Endometrial microvascular endothelial cells (primary cell): Measurements from ENCODE around the gene MTRF1. TPM values are rescaled to one million over a fixed set of nuclear protein-coding genes. Genes with fewer than 3 reads are reported as not detected.
"Not testable (repeated sequence)": the region's sequence is repeated elsewhere in the genome, so short reads cannot be mapped to it uniquely, and the experiment has no call there.

Source experiments
- in situ Hi-C: cut with HindIII; loops from 2 replicates; pipeline ENCODE4 v1.10.0; 2017; ENCODE audit warnings: low sequenced_read_pairs, low pct_unique_long_range_greater_than_20kb; ENCODE audit errors: inconsistent ontology term
- total RNA-seq: library from RNA; depleted of rRNA; stranded (reverse); fragments of >200 nt; gene quantifications from one replicate; pipeline ENCODE4 v1.2.3, GENCODE V29; 2015; ENCODE audit errors: inconsistent ontology term

Gene MTRF1
- total RNA-seq, 1 donor from 2014 or later: 10.7 TPM

DNA sequence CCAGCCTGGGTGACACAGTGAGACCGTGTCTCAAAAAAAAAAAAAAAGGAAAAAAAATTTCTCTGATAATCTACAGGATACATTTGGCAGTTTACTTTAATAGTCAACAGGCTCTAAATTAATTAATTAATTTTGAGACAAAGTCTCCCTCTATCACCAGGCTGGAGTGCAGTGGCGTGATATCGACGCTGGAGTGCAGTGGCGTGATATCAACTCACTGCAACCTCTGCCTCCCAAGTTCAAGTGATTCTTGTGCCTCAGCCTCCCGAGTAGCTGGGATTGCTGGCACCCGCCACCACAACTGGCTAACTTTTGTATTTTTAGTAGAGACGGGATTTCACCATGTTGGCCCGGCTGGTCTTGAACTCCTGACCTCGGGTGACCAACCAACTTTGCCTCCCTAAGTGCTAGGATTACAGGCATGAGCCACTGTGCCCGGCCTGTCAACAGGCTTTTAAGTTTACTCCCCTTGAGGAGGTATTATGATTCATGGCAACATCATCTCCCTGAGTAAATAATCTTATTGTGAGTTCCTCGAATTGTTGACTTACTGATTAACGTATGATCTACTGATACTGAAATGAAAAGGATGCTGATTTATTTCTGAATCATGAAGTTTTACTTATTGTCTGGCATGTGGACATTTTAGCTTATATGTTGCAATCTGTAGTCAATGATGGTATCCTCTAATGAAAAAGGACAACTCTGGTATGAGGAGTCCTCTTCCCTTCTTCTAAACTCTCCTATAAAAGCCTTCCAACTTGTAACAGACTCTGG, 21.3 kb upstream of the MTRF1 start:
- in situ Hi-C loops: no loop called here

GRCh38 chr13:41282129-41282571, 18.8 kb upstream of the MTRF1 start:
- in situ Hi-C loops: no loop called here

DNA sequence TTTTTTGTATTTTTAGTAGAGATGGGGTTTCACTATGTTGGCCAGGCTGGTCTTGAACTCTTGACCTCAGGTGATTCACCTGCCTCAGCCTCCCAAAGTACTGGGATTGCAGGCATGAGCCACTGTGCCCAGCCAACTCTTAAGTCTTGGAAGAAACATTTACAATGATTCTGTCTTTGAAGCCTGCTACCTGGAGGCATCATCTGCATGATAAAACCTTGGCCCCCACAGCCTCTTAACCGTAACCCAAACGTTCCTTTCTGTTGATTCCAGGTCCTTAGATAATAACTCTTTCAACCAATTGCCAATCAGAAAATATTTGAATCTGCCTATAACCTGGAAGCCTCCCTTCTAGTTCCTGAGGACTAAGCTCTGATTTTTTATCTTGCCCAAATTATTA, 15.8 kb upstream of the MTRF1 start:
- in situ Hi-C loops: not testable (repeated sequence)

- in situ Hi-C loops: no loop called here
These were observed 13.4 kb upstream of the MTRF1 start for GRCh38 chr13:41276824-41277223.

GRCh38 chr13:41274881-41275280, 11.5 kb upstream of the MTRF1 start:
- in situ Hi-C loops: no loop called here

GRCh38 chr13:41273831-41274441, 10.6 kb upstream of the MTRF1 start:
- in situ Hi-C loops: no loop called here

GRCh38 chr13:41271456-41272285, 8.3 kb upstream of the MTRF1 start:
- in situ Hi-C loops: no loop called here

DNA sequence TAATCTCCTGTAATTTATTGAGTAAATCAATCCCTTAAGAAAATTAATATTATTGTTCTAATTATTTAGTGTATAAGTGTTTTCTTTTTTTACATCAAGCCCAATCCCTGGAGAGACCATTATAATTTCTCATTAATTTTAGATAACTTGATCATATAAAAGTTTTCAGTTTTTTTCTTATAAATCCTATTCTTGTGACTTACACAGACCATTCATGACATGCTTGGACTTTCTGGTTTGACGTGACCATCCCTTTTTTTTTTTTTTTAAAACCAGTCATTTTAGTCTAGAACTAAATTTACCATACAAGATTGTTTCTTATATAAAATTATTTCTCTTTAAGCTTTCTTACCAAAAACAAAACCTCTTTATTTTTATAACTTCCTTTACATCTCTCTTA, 5.4 kb upstream of the MTRF1 start:
- in situ Hi-C loops: no loop called here

DNA sequence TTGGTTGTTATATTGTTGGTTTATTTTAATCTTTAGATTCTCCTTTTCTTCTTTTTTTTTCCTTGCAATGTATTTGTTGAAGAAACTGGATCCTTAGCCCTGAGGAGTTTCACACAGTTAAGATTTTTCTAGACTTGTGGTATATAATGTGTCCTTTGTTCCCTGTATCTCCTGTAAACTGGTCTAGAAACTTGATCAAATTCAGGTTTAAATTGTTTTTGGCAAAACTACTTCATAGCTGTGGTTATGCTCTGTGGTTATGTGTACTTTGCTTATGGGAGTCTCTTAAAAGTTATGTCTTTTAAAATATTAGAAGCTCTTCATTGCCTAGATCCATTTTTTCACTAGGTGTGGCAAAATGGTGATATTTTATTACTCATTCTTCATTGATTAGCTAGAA, 3.7 kb upstream of the MTRF1 start:
- in situ Hi-C loops: no loop called here

- in situ Hi-C loops: no loop called here
These were observed 3.4 kb downstream of the MTRF1 start for GRCh38 chr13:41259875-41260501.

DNA sequence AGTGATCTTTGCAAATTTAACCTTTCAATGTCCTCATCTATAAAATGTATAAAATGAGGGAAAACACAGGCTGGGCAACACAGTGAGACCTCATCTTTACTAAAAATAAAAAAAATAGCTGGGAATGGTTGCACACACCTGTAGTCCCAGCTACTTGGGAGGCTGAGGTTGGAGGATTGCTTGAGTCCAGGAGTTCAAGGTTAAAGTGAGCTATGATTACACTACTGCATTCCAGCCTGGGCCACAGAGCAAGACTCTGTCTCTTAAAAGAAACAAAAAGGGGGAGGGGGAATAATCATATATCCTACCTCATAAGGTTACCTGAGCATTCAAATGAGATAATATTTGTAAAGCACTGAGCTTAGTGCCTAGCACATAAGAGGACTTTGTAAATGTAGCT, 5.8 kb downstream of the MTRF1 start:
- in situ Hi-C loops: no loop called here

- in situ Hi-C loops: no loop called here
These were observed 8.5 kb downstream of the MTRF1 start for GRCh38 chr13:41254902-41255301.

DNA sequence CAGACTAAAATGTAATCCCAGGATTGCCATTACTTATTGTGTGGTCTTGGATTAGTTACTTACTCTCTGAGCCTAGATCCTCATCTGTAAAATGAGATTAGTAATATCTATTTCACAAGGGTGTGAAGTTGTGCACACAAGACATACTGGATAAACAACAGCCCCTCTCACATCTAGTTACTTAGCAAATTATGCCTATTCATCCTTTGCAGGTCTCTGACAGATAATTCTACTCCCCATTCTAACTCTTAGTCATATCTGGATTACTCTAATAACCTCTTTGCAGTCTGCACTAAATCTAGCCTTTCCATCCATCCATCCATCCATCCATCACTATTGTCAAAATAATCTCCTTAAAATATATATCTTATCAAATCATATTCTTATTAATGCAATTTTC, 12.4 kb downstream of the MTRF1 start:
- in situ Hi-C loops: no loop called here

GRCh38 chr13:41246969-41247680, 16.3 kb downstream of the MTRF1 start:
- in situ Hi-C loops: no loop called here

- in situ Hi-C loops: no loop called here
These were observed 18.8 kb downstream of the MTRF1 start for GRCh38 chr13:41244556-41244955.

- in situ Hi-C loops: no loop called here
These were observed 21.8 kb downstream of the MTRF1 start for GRCh38 chr13:41241626-41242025.

DNA sequence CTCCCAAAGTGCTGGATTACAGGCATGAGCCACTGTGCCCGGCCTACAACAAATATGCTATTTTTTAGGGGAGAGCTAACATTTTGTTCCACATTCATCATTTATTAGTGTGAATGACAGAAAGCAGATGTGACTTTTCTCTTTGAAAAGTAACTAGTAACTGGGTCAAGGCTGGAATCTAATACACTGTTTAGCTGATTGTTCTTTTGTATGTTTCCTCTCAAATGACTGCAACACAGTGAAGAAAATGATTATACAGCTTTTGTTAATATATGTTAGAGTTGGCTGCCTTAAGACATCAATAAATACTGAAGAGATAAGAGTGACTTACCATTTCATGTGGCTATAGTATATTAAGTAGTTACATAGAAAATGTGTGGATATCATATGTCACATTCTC, 27.0 kb downstream of the MTRF1 start:
- in situ Hi-C loops: no loop called here

DNA sequence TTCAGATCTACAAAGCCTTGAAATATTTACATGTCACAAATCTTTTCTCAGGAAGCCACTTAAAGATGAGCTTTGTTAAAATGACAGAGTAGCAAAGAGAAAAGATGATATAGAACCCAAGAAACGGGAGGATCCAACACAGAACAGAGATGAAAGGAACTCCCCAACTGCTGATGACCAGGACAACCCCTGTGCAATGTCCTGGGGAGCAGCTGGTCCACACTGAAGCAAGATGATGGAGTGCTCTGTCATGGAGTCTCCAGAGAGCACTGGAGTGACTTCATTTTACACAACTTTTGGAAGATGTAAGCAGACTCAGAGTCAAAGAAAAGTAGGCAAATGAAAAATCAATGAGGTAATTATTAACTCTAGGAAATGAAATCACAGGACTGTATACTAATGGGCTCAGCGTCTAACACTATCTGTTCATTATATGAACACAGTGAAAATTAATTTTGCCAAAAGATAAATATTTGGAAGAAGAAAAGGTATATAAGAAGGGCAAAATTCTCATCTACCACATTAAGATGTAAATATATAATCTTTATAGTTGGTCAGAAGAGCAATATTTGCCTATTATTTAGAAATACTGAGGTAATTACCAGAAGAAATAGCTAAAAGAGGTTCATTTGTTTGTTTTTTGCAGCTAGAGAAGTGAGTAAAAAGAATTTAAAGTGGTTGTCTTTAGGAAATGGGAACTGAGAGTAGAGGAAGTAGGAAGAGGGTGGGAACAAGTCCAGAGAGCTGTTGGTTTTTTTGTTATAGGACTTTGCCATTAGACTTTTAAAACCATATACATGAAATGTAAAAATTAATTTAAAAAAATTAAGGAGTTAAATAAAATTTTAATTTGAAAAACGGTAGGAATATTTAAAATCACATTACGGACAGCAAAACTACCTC, 30.5 kb downstream of the MTRF1 start:
- in situ Hi-C loops: no loop called here
